Activated effector memory CD4-positive, alpha-beta T cell treated with anti-CD3 and anti-CD28 coated beads, Interleukin-2, amount 50 U/mL, for 16 hours (primary cell): ENCODE results near the gene ARMC9.
"Not testable (repeated sequence)": the region's sequence is repeated elsewhere in the genome, so short reads cannot be mapped to it uniquely, and the experiment has no call there.

Experiments used
- DNase-seq: peaks from one replicate; pipeline ENCODE4 v3.0.0-alpha.2; 2020

Gene ARMC9

DNA sequence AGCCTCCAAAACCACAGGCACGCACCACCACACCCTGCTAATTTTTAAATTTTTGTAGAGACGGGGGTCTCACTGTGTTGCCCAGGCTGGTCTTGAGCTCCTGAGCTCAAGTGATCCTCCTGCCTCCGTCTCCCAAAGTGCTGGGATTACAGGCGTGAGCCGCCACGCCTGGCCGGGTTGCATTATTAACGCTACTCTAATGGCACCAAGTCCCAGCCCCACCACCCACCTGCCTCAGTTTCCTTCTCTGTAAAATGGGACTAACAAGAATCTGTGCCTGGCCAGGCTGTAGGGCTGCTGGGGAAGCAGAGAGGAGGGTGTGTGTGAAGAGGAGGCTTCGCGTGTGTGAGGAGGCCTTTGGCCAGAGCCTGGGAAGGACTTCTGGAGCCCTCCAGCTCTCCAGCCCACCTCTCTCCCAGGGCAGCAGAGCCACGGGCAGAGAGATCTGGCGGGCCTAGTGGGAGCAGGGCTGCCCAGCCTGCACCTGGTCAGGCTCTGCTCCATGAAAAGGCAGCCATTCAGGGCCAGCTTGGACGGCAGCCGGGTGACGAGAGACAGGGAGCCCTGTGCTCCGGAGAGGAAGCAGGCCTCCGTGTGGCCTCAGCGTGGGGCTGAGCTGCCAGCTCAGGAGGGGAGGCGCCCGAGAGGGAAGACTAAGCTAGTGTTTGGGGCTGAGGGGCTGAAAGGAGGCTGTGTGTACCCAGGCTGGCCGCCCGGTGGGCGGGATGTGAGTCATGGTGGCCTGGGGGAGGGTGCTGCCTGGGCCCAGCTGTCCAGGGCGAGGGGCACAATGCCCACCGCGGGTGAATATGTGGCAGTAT lies 189.7 kb downstream of the ARMC9 start:
- DNase-seq = no peak

GRCh38 chr2:231388725-231389346 lies 190.4 kb downstream of the ARMC9 start:
- no peak for DNase-seq

DNA sequence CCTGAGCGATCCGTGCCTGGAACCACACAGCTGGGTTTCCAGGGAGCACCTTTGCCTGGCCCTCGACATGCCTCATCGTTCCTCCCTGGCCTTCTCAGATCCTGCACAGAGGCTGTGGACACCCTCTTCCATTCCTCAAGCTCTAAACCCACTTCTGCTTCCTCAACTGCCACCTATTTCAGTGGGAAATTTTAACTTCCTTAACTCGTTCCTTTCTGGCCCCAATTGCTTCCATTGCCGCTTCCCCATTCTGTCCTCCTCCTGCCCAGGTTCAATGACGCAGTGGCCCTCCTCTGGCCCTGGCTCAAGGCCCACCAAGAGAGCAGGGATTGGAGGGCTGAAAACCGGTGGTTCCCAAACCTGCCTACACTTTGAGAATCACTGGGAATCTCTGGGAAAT lies 192.2 kb downstream of the ARMC9 start:
- DNase-seq = no peak

DNA sequence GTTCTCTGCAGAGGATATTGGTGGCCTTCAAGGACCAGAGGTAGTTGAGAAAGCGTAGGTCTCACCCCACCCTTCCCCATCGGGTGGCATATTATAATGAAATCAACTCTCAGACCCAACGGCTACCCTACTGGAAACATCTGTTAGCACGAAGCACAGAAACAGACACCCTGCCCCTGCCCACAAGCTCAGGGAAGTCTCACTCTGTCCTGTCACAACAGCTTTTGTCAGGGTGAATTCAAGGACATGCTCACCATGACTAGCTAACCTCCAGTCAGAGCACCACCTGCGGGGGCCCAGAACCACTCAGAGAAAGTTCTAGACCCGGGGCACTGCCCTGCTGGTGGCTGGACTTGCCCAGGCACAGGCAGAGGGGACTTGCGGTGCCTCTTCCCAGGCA lies 193.6 kb downstream of the ARMC9 start:
- DNase-seq = no peak

- DNase-seq = no peak
Measured at GRCh38 chr2:231392431-231393148, 194.2 kb downstream of the ARMC9 start.

- no peak for DNase-seq
Measured at GRCh38 chr2:231393149-231394131, 195.0 kb downstream of the ARMC9 start.

- no peak for DNase-seq
Measured at GRCh38 chr2:231394211-231395141, 196.0 kb downstream of the ARMC9 start.

DNA sequence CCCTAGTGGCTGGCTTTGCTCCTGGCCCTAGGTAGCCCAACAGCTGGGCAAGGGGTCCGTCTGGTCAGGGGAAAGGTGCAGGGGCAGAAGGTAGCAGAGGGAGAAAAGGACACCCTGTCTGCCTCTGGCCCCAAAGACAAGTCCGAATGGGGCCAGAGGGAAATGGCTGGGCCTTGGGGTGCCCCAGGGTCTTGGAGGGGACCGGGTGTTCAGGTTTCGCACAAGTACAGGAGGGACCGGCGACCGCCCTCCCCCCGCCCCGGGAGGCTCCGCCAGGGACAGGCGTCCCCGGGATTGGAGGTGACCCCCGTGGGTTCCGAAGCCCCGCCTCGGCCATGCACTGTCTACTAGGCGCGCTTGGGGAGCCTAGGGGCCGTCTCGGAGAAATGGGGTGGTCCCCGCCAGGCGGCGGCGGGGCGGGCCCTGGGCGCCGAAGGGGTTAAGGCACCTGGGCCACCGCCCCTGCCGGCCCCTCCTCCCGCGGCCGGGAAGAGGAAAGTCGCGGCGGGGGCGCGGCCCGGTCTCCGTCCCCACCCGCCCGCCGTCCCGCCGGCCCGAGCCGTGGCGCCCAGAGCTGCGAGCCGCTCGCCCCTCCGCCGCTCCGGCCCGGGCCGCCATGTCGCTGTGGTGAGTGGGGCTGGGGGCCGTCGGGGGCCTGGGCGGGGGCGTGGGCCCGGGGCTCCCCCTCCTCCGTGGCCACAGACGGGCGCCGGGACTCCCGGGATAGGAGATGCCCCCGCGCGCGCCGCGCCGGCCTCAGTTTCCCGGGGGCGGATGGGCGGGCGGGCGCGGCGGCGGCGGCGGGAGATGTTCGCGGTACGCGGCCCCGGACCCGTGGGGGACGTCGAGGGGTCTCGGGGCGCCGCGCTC lies 197.0 kb downstream of the ARMC9 start, which contains the start of gene B3GNT7:
TSS of gene B3GNT7 (plus strand) at position 523 of the 870 bp plus-strand sequence. CDS start at position 617, 94 bp downstream.
- no peak for DNase-seq

DNA sequence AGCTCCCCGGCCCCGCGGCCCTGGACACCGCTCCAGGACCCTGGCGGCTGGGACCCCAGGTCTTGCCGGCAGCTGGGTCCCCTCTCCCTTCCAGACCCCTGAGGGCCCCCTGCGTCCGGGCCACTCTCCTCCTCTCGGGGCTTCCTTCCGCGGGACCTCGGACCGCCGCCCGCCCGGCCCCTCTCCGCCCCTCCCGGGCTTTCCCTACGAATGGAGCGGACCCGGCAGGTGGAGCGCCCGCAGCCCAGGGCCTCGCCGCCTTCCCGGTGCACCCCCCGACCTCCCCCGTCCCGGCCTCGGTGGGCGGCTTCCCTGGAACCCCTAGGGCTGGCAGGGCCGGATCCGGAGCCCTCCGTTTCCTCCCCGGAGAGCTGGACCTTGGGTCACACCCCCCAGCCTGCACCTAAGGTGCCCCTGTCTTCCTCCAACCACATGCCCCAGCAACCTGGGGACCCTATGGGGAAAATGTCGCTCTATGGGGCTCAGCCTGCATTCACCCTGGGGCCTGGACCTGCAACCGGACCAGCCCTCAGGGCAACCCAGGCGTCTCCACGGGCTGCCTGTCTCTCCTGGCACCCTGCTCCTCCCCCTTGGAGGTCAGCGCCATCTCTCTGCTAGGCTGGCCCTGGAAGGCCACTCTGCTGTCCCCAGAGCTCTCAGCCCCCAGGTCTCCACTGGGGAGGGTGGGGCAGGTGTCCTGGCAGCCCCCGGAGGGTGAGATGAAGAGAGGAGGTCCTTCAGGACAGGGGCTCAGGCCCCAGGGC lies 197.8 kb downstream of the ARMC9 start:
- DNase-seq = no peak

- DNase-seq = no peak
Measured at GRCh38 chr2:231397011-231397927, 198.8 kb downstream of the ARMC9 start.

GRCh38 chr2:231397928-231398294 lies 199.5 kb downstream of the ARMC9 start:
- no peak for DNase-seq

DNA sequence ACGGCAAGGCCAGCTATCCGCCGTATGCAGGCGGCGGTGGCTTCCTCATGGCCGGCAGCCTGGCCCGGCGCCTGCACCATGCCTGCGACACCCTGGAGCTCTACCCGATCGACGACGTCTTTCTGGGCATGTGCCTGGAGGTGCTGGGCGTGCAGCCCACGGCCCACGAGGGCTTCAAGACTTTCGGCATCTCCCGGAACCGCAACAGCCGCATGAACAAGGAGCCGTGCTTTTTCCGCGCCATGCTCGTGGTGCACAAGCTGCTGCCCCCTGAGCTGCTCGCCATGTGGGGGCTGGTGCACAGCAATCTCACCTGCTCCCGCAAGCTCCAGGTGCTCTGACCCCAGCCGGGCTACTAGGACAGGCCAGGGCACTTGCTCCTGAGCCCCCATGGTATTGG lies 200.2 kb downstream of the ARMC9 start:
- no peak for DNase-seq

DNA sequence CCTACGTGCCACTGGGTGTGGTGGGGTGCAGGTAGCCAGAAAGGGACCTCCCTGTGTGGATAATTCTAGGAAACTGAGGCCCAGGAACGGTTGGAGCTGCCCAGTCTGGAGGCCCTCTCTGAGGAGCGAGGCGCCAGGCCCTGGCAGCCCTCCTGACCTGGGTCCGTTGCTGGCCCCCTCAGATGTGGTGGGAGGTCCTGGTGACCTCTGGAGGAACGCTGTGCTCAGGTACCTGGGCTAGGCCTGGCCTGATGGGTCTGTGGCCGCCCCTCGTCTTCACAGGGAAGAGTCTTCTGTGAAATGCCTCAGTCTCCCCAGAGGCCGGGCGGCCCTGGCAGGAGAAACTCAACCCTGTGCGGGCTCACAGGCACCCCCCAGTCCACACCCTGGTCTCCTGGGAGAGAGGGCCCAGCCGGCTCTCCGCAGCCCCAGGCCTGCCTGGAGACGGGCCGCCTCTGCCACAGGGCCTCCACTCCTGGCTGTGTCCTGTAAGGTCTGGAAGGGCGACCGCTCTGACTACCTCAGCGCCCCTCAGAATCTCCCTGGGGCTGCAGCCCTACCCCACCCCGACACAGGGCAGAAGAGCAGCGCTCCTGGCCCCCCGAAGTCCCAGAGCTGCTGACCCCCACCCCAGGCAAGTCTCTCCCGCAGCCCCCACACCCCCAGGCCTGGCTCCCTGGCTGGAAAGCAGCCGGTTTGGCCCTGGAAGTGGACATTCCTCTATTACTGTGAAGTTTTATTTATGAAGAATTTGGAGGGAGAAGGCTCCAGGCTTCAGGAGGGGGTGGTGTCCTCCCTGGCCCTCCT lies 200.8 kb downstream of the ARMC9 start:
- DNase-seq = no peak

- DNase-seq = no peak
Measured at GRCh38 chr2:231399853-231400680, 201.6 kb downstream of the ARMC9 start.

DNA sequence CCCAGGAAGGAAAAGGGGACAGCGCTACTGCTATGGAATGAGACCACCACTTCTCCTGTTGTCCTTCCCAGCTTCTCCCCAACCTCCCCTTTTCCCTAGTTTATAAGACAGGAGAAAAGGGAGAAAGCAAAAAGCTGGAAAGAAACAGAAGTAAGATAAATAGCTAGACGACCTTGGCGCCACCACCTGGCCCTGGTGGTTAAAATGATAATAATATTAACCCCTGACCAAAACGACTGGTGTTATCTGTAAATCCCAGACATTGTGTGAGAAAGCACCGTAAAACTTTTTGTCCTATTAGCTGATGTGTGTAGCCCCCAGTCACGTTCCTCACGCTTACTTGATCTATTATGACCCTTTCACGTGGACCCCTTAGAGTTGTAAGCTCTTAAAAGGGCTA lies 202.2 kb downstream of the ARMC9 start:
- DNase-seq = not testable (repeated sequence)

DNA sequence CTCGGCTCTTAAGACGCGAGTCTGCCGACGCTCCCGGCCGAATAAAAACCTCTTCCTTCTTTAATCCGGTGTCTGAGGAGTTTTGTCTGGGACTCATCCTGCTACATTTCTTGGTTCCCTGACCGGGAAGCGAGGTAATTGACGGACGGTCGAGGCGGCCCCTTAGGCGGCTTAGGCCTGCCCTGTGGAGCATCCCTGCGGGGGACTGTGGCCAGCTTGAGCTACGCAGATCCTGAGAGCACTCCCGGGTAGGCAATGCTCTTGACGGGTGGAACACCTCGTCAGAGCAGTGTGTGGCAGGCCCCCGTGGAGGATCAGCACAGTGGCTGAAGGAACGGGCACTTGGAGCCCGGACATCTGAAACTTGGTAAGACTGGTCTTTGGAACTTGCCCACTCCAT lies 202.7 kb downstream of the ARMC9 start:
- DNase-seq = not testable (repeated sequence)
